ENCODE measurements around the gene BRCA2. TPM values are rescaled to one million over a fixed set of nuclear protein-coding genes. Genes with fewer than 3 reads are reported as not detected.

The BRCA2 gene
- total RNA-seq, 1 experiment from 2014 or later, result 29.8 TPM

DNA sequence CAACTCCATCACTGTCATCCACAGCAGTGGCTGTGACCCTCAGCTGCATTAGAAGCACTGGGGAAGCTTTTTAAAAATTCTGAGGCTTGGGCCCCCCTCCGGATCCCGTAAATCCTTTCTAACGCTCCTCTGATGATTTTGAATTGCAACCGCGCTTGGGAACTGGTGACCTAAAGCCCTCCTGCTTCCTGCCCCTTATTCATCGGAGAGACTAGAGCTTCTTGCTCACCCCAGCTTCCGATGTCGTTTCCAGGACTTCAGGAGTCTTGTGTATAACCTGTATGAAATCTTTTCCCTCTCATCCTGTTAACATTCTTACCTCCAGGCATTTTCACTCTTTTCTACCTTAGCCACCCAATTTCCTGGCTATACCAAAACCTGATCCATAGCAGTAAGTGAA, 14.9 kb upstream of the BRCA2 start:
- Mint-ChIP-seq H3K27me3 (ENCODE audit: insufficient read depth, unreplicated experiment) (no peaks in the 10 kb centered on the region), H3K27ac (ENCODE audit: unreplicated experiment) (no peak overlapping the region), H3K36me3 (ENCODE audit: insufficient read depth, unreplicated experiment) (no peaks in the 10 kb centered on the region), H3K4me1 (ENCODE audit: low read depth, unreplicated experiment) (no peaks in the 10 kb centered on the region), H3K9me3 (ENCODE audit: unreplicated experiment) (no peaks in the 10 kb centered on the region), H3K4me3 (ENCODE audit: unreplicated experiment) (no peak overlapping the region)
- Histone ChIP-seq H3K27me3 (replicated peaks; ENCODE audit: control insufficient read depth, insufficient read depth, low read length) (no peaks in the 10 kb centered on the region), H3K4me1 (no peaks in the 10 kb centered on the region), H3K4me3 (ENCODE audit: low read depth, low read length) (no peak overlapping the region), H3K9me3 (no peaks in the 10 kb centered on the region), H3K36me3 (ENCODE audit: control insufficient read depth, insufficient read depth, low read length) (no peaks in the 10 kb centered on the region)
- ChIA-PET POLR2A (no interaction called here), CTCF (no interaction called here)
- TF ChIP-seq, protein P1, sequence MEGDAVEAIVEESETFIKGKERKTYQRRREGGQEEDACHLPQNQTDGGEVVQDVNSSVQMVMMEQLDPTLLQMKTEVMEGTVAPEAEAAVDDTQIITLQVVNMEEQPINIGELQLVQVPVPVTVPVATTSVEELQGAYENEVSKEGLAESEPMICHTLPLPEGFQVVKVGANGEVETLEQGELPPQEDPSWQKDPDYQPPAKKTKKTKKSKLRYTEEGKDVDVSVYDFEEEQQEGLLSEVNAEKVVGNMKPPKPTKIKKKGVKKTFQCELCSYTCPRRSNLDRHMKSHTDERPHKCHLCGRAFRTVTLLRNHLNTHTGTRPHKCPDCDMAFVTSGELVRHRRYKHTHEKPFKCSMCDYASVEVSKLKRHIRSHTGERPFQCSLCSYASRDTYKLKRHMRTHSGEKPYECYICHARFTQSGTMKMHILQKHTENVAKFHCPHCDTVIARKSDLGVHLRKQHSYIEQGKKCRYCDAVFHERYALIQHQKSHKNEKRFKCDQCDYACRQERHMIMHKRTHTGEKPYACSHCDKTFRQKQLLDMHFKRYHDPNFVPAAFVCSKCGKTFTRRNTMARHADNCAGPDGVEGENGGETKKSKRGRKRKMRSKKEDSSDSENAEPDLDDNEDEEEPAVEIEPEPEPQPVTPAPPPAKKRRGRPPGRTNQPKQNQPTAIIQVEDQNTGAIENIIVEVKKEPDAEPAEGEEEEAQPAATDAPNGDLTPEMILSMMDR (IDR thresholded peaks at IDR 0.05; ENCODE audit: insufficient read depth in 1 of 2, low read depth in 1 of 2, low read length in 1 of 2, severe bottlenecking in 1 of 2, unreplicated experiment in 1 of 2), result no peak
- no TSS peak for BruUV-seq (replicated peaks)
- intact Hi-C loops (cut with micrococcal nuclease; ENCODE audit: unreplicated experiment), result no loop called here
- DNase-seq, result no peak

DNA sequence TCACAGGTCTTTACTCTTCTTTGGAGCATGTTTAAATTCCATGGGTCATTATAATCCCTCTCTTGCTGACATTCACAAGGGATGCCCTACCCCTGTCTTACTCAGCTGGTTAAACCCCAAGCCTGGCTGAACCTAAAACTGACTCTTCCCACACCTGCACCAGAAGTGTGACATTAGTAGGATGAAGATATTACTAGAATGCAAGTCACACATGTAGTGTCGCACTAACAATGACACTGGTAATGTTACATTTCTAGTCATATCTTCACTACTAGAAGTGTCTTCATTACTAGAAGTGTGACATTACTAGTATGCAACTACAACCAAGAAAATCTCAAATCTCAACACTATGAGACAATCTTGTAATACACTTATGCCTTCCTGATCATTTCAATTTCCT, 14.4 kb upstream of the BRCA2 start:
- Mint-ChIP-seq H3K4me3 (ENCODE audit: unreplicated experiment) (no peak overlapping the region), H3K27me3 (ENCODE audit: insufficient read depth, unreplicated experiment) (no peaks in the 10 kb centered on the region), H3K9me3 (ENCODE audit: unreplicated experiment) (no peaks in the 10 kb centered on the region), H3K36me3 (ENCODE audit: insufficient read depth, unreplicated experiment) (no peaks in the 10 kb centered on the region), H3K4me1 (ENCODE audit: low read depth, unreplicated experiment) (peaks cover 2% of the 10 kb centered on the region), H3K27ac (ENCODE audit: unreplicated experiment) (no peak overlapping the region)
- Histone ChIP-seq H3K9me3 (no peaks in the 10 kb centered on the region), H3K36me3 (ENCODE audit: control insufficient read depth, insufficient read depth, low read length) (no peaks in the 10 kb centered on the region), H3K4me3 (ENCODE audit: low read depth, low read length) (no peak overlapping the region), H3K4me1 (peaks cover under 1% of the 10 kb centered on the region; the same call in 1 of the 2 replicates), H3K27me3 (replicated peaks; ENCODE audit: control insufficient read depth, insufficient read depth, low read length) (no peaks in the 10 kb centered on the region)
- DNase-seq, result no peak
- TF ChIP-seq, protein P1 (IDR thresholded peaks at IDR 0.05; ENCODE audit: insufficient read depth in 1 of 2, low read depth in 1 of 2, low read length in 1 of 2, severe bottlenecking in 1 of 2, unreplicated experiment in 1 of 2), result no peak
- ChIA-PET CTCF (interaction anchor here (0.5 kb wide), 1 partner anchor 14 kb away, joined by 3 read pairs; the partner anchor contains the start of genes BRCA2 and ZAR1L), POLR2A (no interaction called here)
- no TSS peak for BruUV-seq (replicated peaks)
- intact Hi-C loops (cut with micrococcal nuclease; ENCODE audit: unreplicated experiment), result no loop called here

DNA sequence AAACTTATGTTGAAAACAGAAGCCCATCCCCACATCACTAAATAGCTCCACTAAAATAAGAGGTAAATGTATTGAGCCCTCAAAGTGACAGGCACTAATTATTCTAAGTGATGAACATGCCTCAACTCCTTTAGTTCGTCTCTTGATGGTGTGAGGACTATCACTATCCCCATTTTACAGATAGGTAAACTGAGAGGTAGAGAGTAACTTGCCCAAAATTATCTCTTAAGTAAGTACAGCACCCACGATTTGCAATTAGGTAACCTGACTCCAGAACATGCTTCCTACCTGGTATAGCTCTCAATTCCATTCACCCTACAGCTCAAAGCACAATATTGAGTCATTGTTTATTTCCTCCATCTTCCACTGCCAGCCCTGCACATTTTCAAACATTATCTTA, 12.8 kb upstream of the BRCA2 start:
- H3K36me3 ChIP-seq (ENCODE audit: control insufficient read depth, insufficient read depth, low read length), result no peaks in the 10 kb centered on the region
- no peak overlapping the region for H3K4me3 ChIP-seq (ENCODE audit: low read depth, low read length)
- Mint-ChIP-seq H3K36me3 (ENCODE audit: insufficient read depth, unreplicated experiment) (no peaks in the 10 kb centered on the region), H3K4me3 (ENCODE audit: unreplicated experiment) (no peak overlapping the region), H3K27ac (ENCODE audit: unreplicated experiment) (no peak overlapping the region), H3K9me3 (ENCODE audit: unreplicated experiment) (no peaks in the 10 kb centered on the region), H3K4me1 (ENCODE audit: low read depth, unreplicated experiment) (peaks cover 6% of the 10 kb centered on the region), H3K27me3 (ENCODE audit: insufficient read depth, unreplicated experiment) (no peaks in the 10 kb centered on the region)
- ChIA-PET POLR2A (no interaction called here), CTCF (no interaction called here)
- BruUV-seq (replicated peaks), result no TSS peak
- TF ChIP-seq, protein P1 (IDR thresholded peaks at IDR 0.05; ENCODE audit: insufficient read depth in 1 of 2, low read depth in 1 of 2, low read length in 1 of 2, severe bottlenecking in 1 of 2, unreplicated experiment in 1 of 2), result no peak
- DNase-seq, result no peak
- H3K4me1 ChIP-seq, result peaks cover 4% of the 10 kb centered on the region
- no peaks in the 10 kb centered on the region for H3K27me3 ChIP-seq (replicated peaks; ENCODE audit: control insufficient read depth, insufficient read depth, low read length)
- no peaks in the 10 kb centered on the region for H3K9me3 ChIP-seq
- intact Hi-C loops (cut with micrococcal nuclease; ENCODE audit: unreplicated experiment), result no loop called here
